Forelimb muscle (tissue), 1 donor: ENCODE data around the gene PILRA. TPM values are rescaled to one million over a fixed set of nuclear protein-coding genes. Genes with fewer than 3 reads are reported as not detected.
"Not testable (repeated sequence)": the region's sequence is repeated elsewhere in the genome, so short reads cannot be mapped to it uniquely, and the experiment has no call there.

Source experiments
- DNase-seq: peaks from one replicate; pipeline ENCODE4 v3.0.0-alpha.2; 2013; ENCODE audit warnings: low read depth
- polyA plus RNA-seq: library from polyadenylated mRNA; unstranded; fragments of 120-200 nt; gene quantifications from one replicate; pipeline ENCODE4 v1.2.1, GENCODE V29; 2013; ENCODE audit not compliant: insufficient read length

The PILRA gene
- polyA plus RNA-seq, 1 donor: 2.6 TPM

GRCh38 chr7:100358027-100358856, 15.0 kb upstream of the PILRA start, which contains the start of gene PILRB:
Gene PILRB (plus strand): TSS chr7:100358117. CDS start chr7:100358303, 186 bp downstream.
- no peak for DNase-seq

GRCh38 chr7:100358857-100359212, 14.5 kb upstream of the PILRA start:
- no peak for DNase-seq

GRCh38 chr7:100360135-100360854, 13.0 kb upstream of the PILRA start:
- no peak for DNase-seq

- no peak for DNase-seq
Observed at GRCh38 chr7:100363098-100363497, 10.2 kb upstream of the PILRA start.

DNA sequence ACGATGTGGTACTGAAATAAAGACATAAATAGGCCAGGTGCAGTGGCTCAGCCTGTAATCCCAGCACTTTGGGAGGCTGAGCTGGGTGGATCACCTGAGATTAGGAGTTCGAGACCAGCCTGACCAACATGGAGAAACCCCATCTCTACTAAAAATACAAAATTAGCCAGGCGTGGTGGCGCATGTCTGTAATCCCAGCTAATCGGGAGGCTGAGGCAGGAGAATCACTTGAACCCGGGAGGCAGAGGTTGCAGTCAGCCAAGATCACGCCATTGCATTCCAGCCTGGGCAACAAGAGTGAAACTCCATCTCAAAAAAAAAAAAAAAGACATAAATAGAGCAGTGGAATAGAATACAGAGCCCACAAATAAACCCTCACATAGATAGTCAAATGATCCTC, 9.5 kb upstream of the PILRA start:
- DNase-seq: not testable (repeated sequence)

- no peak for DNase-seq
Observed at GRCh38 chr7:100364480-100364879, 8.8 kb upstream of the PILRA start.

- not testable (repeated sequence) for DNase-seq
Observed at GRCh38 chr7:100365998-100366367, 7.3 kb upstream of the PILRA start.

DNA sequence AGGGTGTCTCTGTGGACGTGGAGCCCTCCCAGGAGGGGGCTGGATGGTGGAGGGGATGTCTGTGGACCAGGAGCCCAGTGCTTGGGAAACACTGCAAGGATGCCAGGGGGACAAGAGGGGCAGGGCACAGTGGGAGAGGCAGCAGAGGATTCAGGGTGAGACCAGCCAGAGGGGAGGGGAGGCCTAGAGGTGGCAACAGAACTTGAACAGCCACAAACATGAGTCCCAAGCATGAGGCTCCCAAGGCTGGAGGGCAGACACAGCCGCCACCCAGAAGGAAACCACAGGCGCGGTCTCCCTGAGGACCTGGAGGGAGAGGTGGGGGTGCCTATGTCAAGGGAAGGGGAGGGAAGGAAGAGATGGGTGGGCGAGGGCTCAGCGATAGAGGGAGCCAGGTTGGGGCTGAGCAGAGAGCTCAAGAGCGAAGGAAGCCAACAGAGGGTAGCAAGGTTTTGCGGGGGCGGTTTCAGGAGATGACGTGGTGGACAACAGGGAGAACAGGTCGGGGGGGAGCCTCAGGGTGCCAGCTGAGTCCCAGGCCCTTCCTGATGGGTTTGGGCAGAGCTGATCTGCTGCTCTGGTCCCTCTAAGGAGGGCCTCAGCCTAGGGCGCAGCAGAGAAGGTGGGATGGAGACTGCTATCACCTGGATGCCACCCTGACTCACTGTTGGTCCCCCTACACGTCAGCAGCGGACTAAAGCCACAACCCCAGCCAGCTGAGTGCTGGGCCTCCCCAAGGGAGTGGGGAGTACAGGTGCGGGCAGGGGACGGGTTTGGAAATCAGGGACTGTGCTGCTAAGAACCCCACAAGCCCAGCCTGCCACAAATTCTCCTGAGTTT, 6.7 kb upstream of the PILRA start:
- DNase-seq: no peak

GRCh38 chr7:100367251-100367620, 6.1 kb upstream of the PILRA start:
- DNase-seq: no peak

GRCh38 chr7:100367676-100368613, 5.3 kb upstream of the PILRA start:
- no peak for DNase-seq

GRCh38 chr7:100369105-100369504, 4.2 kb upstream of the PILRA start:
- DNase-seq: peak; percentile 24

DNA sequence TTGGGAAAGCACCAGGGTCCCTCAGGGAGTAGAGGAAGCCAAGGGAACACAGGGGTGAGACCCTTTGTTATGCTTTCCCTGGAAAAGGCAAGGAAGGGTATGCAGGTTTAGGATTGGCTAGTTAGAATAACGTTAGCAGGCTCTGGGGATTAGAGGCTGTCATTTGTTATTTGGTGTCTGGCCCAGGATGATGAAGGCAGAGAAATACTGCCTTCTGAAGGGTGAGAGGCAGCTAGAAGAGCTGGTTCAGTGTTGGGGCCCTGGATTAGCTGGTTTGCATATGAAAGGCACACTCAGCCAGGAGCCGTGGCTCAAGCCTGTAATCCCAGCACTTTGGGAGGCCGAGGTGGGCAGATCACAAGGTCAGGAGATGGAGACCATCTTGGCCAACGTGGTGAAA, 3.0 kb upstream of the PILRA start:
- DNase-seq: no peak

DNA sequence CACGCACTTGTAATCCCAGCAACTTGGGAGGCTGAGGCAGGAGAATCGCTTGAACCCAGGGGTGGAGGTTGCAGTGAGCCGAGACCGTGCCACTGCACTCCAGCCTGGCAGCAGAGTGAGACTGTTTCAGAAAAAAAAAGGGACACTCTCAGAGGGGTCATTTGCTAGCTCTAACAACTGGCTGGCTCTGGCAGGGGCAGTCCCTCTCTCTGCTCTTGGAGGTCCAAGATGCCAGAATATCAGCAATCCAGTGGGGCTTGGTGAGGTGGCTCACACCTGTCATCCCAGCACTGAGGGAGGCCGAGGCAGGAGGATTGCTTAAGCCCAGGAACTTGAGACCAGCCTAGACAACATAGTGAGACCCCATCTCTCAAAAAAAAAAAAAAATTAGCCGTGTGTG, 2.5 kb upstream of the PILRA start:
- no peak for DNase-seq

GRCh38 chr7:100371561-100372171, 1.6 kb upstream of the PILRA start:
- no peak for DNase-seq

GRCh38 chr7:100372256-100372655, 1.0 kb upstream of the PILRA start:
- DNase-seq: no peak

DNA sequence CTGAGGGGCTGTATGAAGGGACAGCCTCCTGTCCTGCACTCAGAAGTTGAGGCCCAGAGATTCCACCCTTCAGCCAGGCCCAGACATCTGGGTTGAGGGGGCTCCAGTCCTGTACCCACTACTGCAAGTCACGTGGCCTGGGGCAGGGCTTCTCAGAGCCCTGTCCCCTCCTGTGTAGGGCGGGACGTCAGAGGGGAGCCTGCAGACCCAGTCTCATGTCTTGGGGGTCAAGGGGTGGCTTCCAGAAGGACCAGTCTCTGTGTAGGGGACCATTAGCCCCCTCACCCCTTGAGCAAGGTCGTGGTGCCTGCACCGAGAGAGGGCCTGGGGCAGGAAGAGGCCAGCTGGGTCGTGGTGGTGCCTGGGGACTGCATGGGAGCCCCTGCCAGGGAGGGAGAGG, 593 bp upstream of the PILRA start:
- DNase-seq: no peak

DNA sequence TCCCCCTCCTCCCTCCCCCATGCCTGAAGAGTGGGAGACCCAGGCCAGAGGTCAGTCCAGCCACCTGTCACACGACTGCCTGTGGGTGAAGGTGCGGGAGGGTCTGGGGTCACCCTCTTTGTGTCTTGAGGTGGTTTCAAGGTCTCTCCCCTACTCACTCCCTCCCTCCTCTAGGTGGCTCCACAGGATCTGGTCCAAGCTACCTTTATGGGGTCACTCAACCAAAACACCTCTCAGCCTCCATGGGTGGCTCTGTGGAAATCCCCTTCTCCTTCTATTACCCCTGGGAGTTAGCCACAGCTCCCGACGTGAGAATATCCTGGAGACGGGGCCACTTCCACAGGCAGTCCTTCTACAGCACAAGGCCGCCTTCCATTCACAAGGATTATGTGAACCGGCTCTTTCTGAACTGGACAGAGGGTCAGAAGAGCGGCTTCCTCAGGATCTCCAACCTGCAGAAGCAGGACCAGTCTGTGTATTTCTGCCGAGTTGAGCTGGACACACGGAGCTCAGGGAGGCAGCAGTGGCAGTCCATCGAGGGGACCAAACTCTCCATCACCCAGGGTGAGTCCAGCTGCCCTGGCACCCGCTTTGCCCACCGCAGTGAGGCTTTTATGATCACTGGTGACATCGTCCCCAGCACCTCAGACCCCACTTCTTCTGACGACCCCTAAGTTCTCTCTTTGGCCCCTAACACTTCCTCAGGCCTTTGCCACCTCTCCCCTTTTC, 747 bp downstream of the PILRA start:
- not testable (repeated sequence) for DNase-seq

DNA sequence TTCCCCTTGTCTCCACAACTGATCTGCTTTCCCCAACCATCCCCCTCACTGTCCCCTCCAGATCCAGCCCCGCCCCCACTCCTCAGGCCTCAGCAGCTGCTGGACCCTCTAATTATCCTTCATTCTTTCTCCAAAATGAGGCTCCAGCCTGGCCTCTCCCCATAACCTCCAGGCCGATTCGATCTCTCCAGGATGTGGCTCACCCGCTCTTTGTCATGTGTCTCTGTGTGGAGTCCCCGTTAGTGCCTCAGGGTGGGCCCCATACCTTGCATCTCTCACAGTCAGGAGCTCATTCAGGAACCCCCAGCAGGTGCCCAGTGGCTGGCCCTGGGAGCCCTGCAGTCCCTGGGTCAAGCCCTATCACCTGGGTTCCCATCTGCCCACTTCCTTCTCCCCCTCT, 1.3 kb downstream of the PILRA start:
- DNase-seq: no peak

GRCh38 chr7:100376066-100376465, 2.8 kb downstream of the PILRA start:
- no peak for DNase-seq

GRCh38 chr7:100378114-100378755, 4.9 kb downstream of the PILRA start:
- DNase-seq: no peak
